K562 treated with DMSO at 1 percent for 24 hours (cell line): ENCODE measurements around the gene ADPRM. TPM values are rescaled to one million over a fixed set of nuclear protein-coding genes. Genes with fewer than 3 reads are reported as not detected.

Experiments
- total RNA-seq: library from RNA; unstranded; fragments of 300-600 nt; gene quantifications from 2 replicates; pipeline ENCODE4 v1.2.3, GENCODE V29; 2022; ENCODE audit warnings: low read depth; ENCODE audit not compliant: insufficient read depth

The ADPRM gene, protein sequence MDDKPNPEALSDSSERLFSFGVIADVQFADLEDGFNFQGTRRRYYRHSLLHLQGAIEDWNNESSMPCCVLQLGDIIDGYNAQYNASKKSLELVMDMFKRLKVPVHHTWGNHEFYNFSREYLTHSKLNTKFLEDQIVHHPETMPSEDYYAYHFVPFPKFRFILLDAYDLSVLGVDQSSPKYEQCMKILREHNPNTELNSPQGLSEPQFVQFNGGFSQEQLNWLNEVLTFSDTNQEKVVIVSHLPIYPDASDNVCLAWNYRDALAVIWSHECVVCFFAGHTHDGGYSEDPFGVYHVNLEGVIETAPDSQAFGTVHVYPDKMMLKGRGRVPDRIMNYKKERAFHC
- 5.2 and 6.3 TPM in 2 replicates for total RNA-seq

DNA sequence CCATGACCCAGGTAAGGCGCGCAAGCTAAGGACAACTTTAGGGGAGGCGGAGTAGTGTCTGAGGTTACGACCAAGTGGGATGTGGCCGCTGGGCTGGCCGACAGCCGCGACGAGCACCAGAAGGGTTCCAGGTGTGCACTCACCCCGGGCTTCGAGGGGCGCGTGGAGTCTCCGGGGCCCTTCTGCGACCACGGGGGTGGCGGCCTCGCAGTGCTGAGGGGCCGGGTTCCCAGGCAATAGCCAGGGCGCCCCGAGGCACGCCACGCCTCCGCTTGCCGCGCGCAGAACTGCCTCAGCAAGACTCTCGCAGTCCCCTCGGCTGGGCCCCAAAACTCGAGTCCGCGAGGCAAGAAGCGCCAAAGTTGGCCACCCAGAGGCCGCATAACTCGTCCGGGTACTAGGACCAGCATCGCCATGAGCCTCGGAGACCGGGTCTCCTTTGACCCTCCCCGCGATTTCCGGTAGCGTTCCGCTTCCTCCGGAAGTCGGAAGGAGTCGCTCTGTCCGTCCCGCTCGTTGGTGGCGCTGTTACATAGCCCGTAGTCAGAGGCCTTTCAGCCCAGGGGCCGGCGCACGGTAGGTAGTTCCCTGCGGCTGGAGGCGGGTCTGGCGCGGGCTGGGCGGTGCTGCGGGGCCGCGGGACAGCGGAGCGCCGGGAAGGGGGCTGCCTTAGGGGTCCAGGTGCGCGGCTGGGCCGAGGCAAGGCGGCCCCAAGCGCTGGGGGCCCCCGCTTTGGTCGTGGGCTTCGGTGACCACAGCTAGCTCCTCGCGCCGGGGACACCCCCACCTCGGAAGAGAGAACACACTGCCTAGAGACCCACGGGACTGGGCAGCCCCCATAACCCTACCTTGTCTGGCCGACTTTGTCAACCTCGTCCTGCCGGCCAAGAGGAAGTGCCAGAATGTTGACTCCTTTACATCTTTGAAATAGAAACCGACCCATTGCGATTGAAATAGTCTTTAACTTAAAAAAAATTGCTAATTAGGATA is at the start of gene ADPRM, which contains the start of gene SCO1:
TSS of gene ADPRM (plus strand) at position 503 of the 990 bp plus-strand sequence. CDS start 7,333 bp downstream, outside the sequence.
TSS of gene SCO1 (minus strand) at position 442 of the 990 bp plus-strand sequence. CDS start at position 416, 26 bp downstream.

DNA sequence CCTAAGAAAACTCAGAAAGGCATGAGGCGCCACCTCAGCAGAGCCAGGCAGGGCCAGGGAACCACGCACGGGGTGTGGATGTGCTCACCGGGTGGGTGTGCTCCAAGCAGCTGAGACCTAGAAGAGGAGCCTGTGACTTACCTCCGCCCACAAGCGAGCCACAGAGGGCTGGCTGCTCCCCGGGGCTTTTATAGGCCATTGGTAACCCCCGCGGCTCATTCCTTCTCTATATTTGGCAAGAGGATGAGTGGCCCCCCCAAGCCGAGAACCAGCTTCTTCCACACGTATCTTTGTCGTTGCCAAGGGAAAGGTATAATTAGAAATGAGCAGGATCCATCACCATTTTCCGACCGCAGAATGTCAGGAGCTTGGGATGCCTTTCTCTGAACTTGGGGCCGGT is 40.2 kb upstream of the ADPRM start, which contains the start of gene MYH3:
TSS of gene MYH3 (minus strand) at position 162 of the 400 bp plus-strand sequence. CDS start 2,245 bp downstream, outside the sequence.

DNA sequence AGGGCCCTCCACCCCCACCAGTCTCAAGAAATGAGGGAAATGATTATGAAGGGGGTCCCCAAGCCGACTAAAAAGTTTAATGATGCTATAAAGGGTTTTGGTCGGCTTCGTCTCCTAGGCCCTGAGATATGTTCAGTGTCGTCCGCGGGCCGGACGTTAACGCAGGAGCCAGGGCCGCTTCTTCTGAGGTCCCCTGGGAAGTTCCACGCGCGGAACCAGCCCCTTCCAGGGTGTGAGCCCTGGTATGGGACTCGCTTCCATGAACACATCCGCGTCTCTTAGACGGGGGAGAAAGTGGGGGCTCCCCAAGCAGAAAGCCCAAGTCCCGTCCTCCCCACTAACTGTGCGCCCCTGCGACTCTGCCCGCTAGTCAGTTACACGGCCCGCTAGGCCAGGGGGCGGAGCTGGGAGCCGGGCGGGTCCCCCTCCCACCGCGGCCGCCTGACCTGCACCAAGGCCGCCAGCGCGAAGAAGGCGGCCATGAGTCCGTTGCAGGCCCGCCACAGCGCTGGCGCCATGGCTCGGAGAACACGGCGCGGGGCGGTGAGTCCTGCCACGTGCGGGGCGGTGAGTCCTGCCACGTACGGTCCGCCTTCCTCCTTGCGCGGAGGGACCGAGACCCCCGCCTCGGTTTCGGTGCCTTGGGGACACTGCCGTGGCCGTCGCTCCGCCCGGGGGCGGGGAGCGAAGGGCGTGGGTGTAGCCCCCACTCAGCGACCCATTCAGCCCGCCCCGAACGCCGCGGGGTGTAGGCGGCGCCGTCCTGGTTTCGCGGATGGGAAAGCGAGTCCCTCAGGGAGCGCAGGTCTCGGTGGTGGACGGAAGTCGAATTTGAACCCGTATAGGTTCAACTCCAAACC is 32.2 kb downstream of the ADPRM start, which contains the start of gene TMEM220:
TSS of gene TMEM220 (minus strand) at position 690 of the 860 bp plus-strand sequence. CDS start at position 518, 172 bp downstream.

Other genes starting within 250 kb of the ADPRM start
- not detected in 2 replicates for gene MYH4, start 228.0 kb upstream of the ADPRM start, total RNA-seq
- not detected in 2 replicates for gene MYH1, start 179.1 kb upstream of the ADPRM start, total RNA-seq
- gene MYH2, start 147.9 kb upstream of the ADPRM start, total RNA-seq = not detected in 2 replicates
- gene MYH3, start 40.3 kb upstream of the ADPRM start, total RNA-seq = 0.15 and 0.19 TPM in 2 replicates
- gene SCO1, start 61 bp upstream of the ADPRM start, total RNA-seq = 6.5 and 7.8 TPM in 2 replicates
- gene TMEM220, start 32.4 kb downstream of the ADPRM start, total RNA-seq = not detected in 2 replicates
- not detected in 2 replicates for gene TMEM238L, start 106.5 kb downstream of the ADPRM start, total RNA-seq
- not detected in 2 replicates for gene PIRT, start 140.5 kb downstream of the ADPRM start, total RNA-seq